ENCODE data around the gene FGD2.
A peak's percentile ranks its signal among the peaks of the same experiment; 100 is the strongest.

The FGD2 gene

GRCh38 chr6:37051138-37052026 is 45.9 kb downstream of the FGD2 start:
- H3K4me3 ChIP-seq (replicated peaks in 1 of 2; ENCODE audit: low read depth in 2 of 2, low read length in 2 of 2) = no peak overlapping the region
- DNase-seq (ENCODE audit: low read depth in 2 of 2) = peak; percentile 75 to 83
- peak; percentile 87 for TF ChIP-seq CTCF (IDR thresholded peaks at IDR 0.05; ENCODE audit: low read depth, low read length)

GRCh38 chr6:37052027-37052628 is 46.7 kb downstream of the FGD2 start:
- H3K4me3 ChIP-seq (replicated peaks in 1 of 2; ENCODE audit: low read depth in 2 of 2, low read length in 2 of 2) = no peak overlapping the region
- no peak for TF ChIP-seq CTCF (IDR thresholded peaks at IDR 0.05; ENCODE audit: low read depth, low read length)
- DNase-seq (ENCODE audit: low read depth in 2 of 2) = peak in 1 of 2 donors; percentile 23

GRCh38 chr6:37053683-37054082 is 48.2 kb downstream of the FGD2 start:
- no peak for TF ChIP-seq CTCF (IDR thresholded peaks at IDR 0.05; ENCODE audit: low read depth, low read length)
- H3K4me3 ChIP-seq (replicated peaks in 1 of 2; ENCODE audit: low read depth in 2 of 2, low read length in 2 of 2) = no peak overlapping the region
- no peak for DNase-seq (ENCODE audit: low read depth in 2 of 2)

- DNase-seq (ENCODE audit: low read depth in 2 of 2) = no peak
- H3K4me3 ChIP-seq (replicated peaks in 1 of 2; ENCODE audit: low read depth in 2 of 2, low read length in 2 of 2) = no peak overlapping the region
- no peak for TF ChIP-seq CTCF (IDR thresholded peaks at IDR 0.05; ENCODE audit: low read depth, low read length)
These were observed 48.7 kb downstream of the FGD2 start for GRCh38 chr6:37054171-37054570.

- no peak overlapping the region for H3K4me3 ChIP-seq (replicated peaks in 1 of 2; ENCODE audit: low read depth in 2 of 2, low read length in 2 of 2)
- DNase-seq (ENCODE audit: low read depth in 2 of 2) = no peak
- no peak for TF ChIP-seq CTCF (IDR thresholded peaks at IDR 0.05; ENCODE audit: low read depth, low read length)
These were observed 49.1 kb downstream of the FGD2 start for GRCh38 chr6:37054580-37054979.

- no peak for DNase-seq (ENCODE audit: low read depth in 2 of 2)
- no peak for TF ChIP-seq CTCF (IDR thresholded peaks at IDR 0.05; ENCODE audit: low read depth, low read length)
- no peak overlapping the region for H3K4me3 ChIP-seq (replicated peaks in 1 of 2; ENCODE audit: low read depth in 2 of 2, low read length in 2 of 2)
These were observed 50.6 kb downstream of the FGD2 start for GRCh38 chr6:37056112-37056403.

All from cardiac fibroblast (primary cell).